GM12878 (cell line): ENCODE measurements around the gene FRAS1. TPM values are rescaled to one million over a fixed set of nuclear protein-coding genes. Genes with fewer than 3 reads are reported as not detected.

Source experiments
- BHLHE40 ChIP-seq, 2 experiments: fragments of 450-650 bp in 1 of 2; IDR thresholded peaks; 2 replicates each; pipeline ENCODE4 v1.6.1; 2011 to 2017; ENCODE audit warnings: low read depth in 2 of 2, borderline replicate concordance in 1 of 2, improper control_type of control experiment in 1 of 2, low read length in 1 of 2, mild to moderate bottlenecking in 1 of 2
- E2F4 ChIP-seq: IDR thresholded peaks from 2 replicates; pipeline ENCODE4 v1.6.1; 2012; ENCODE audit warnings: low read depth, low read length, improper control_type of control experiment
- FOXK2 ChIP-seq: fragments of 450-650 bp; IDR thresholded peaks from 2 replicates; pipeline ENCODE4 v1.6.1; 2017; ENCODE audit warnings: mild to moderate bottlenecking, moderate library complexity
- HCFC1 ChIP-seq: fragments of 150-350 bp; IDR thresholded peaks from 2 replicates; pipeline ENCODE4 v1.6.1; 2014; ENCODE audit warnings: low read length
- LARP7 ChIP-seq: fragments of 450-650 bp; IDR thresholded peaks from 2 replicates; pipeline ENCODE4 v1.6.1; 2017; ENCODE audit warnings: mild to moderate bottlenecking
- PRDM15 ChIP-seq: fragments of 450-650 bp; formaldehyde crosslinking; IDR thresholded peaks from 2 replicates; pipeline ENCODE4 v1.4.0; 2020; ENCODE audit warnings: mild to moderate bottlenecking, moderate library complexity
- RUNX3 ChIP-seq: IDR thresholded peaks from 2 replicates; pipeline ENCODE4 v1.6.1; 2012; ENCODE audit warnings: low read length, inconsistent platforms
- SKIL ChIP-seq: fragments of 450-650 bp; IDR thresholded peaks from 2 replicates; pipeline ENCODE4 v1.6.1; 2017; ENCODE audit warnings: mild to moderate bottlenecking, low read depth, inconsistent platforms; ENCODE audit not compliant: poor library complexity, severe bottlenecking
- SREBF2 ChIP-seq: IDR thresholded peaks from 2 replicates; pipeline ENCODE4 v1.6.1; 2012; ENCODE audit warnings: mild to moderate bottlenecking, low read length
- SUPT20H ChIP-seq: IDR thresholded peaks from 2 replicates; pipeline ENCODE4 v1.6.1; 2011; ENCODE audit warnings: low read depth, mild to moderate bottlenecking, low read length, moderate library complexity, borderline replicate concordance; ENCODE audit not compliant: control insufficient read depth
- TAF1 ChIP-seq: IDR thresholded peaks from 2 replicates; pipeline ENCODE4 v1.6.1; 2011; ENCODE audit warnings: mild to moderate bottlenecking, low read depth, low read length, borderline replicate concordance
- ZBTB33 ChIP-seq: fragments of 450-650 bp; IDR thresholded peaks from 2 replicates; pipeline ENCODE4 v1.6.1; 2017; ENCODE audit warnings: mild to moderate bottlenecking
- ZNF592 ChIP-seq: fragments of 450-650 bp; IDR thresholded peaks from 2 replicates; pipeline ENCODE4 v1.6.1; 2017; ENCODE audit warnings: mild to moderate bottlenecking, moderate library complexity
- polyA plus RNA-seq, 11 experiments: library from polyadenylated mRNA; depleted of rRNA in 4 of 11; unstranded in 6 of 11; stranded (reverse) in 5 of 11; fragments of >200 nt; fragmentation: Nextera tagmentation in 4 of 11; fragmentation: Illumina TruSeq in 1 of 11; extraction: Ambion mirVana in 4 of 11; extraction: Trizol in 1 of 11; gene quantifications; 1 replicate in 1 of 11; 2 replicates in 10 of 11; pipeline versions ENCODE4 v1.2.1 to v1.2.3, GENCODE V29; 2011 to 2016; ENCODE audit warnings: inconsistent platforms in 2 of 11, missing spikeins in 2 of 11, low read depth in 1 of 11
- total RNA-seq, 4 experiments: library from RNA; depleted of rRNA in 3 of 4; stranded (reverse); fragments of >200 nt in 3 of 4; fragmentation: Illumina TruSeq in 1 of 4; extraction: Trizol in 1 of 4; gene quantifications; 2 replicates each; pipeline versions ENCODE4 v1.2.1 to v1.2.3, GENCODE V29; 2013 to 2021

The FRAS1 gene
- total and polyA plus RNA-seq, 10 of the 15 experiments (the other 5 are each of a cell fraction or from before 2014, with no cell fraction given): 0.08 to 11.7 (median 0.20) TPM

- TF ChIP-seq ZNF592 (0 out of 2 replicates have a peak, but pooled peaks have one; percentile 41), SKIL (no peak), BHLHE40 (IDR thresholded peaks at IDR 0.05; ENCODE audit: borderline replicate concordance in 1 of 2, low read depth in 2 of 2, low read length in 1 of 2) (no peak), LARP7 (no peak), FOXK2 (no peak), PRDM15 (CRISPR knock-in tag) (no peak), TAF1 (no peak), HCFC1 (no peak), SUPT20H (no peak), E2F4 (no peak), ZBTB33 (no peak), RUNX3 (no peak), SREBF2 (no peak)
These were observed 394.3 kb downstream of the FRAS1 start (continued) for GRCh38 chr4:78451407-78451806.
